GM19240 (cell line): ENCODE results near the gene RNASEH1.
"Not testable (repeated sequence)": the region's sequence is repeated elsewhere in the genome, so short reads cannot be mapped to it uniquely, and the experiment has no call there.

Experiments used
- DNase-seq: peaks from one replicate; pipeline ENCODE4 v3.0.0; 2011; ENCODE audit warnings: low spot score; ENCODE audit not compliant: insufficient read length

Gene RNASEH1

GRCh38 chr2:3594493-3595281, 36.6 kb upstream of the RNASEH1 start, which contains the start of gene COLEC11:
TSS of gene COLEC11 (plus strand) at chr2:3595112. CDS start at chr2:3604341, 9,229 bp downstream.
- DNase-seq: no peak

- DNase-seq: no peak
Observed at GRCh38 chr2:3589086-3589485, 31.0 kb upstream of the RNASEH1 start.

- no peak for DNase-seq
Observed at GRCh38 chr2:3588084-3588483, 30.0 kb upstream of the RNASEH1 start.

GRCh38 chr2:3587432-3587831, 29.3 kb upstream of the RNASEH1 start:
- DNase-seq: no peak

GRCh38 chr2:3587021-3587420, 28.9 kb upstream of the RNASEH1 start:
- no peak for DNase-seq

- no peak for DNase-seq
Observed at GRCh38 chr2:3586220-3586619, 28.1 kb upstream of the RNASEH1 start.

- no peak for DNase-seq
Observed at GRCh38 chr2:3585261-3586109, 27.4 kb upstream of the RNASEH1 start.

GRCh38 chr2:3584608-3585260, 26.6 kb upstream of the RNASEH1 start:
- DNase-seq: no peak

GRCh38 chr2:3584076-3584475, 25.9 kb upstream of the RNASEH1 start:
- no peak for DNase-seq

- DNase-seq: no peak
Observed at GRCh38 chr2:3581367-3582262, 23.5 kb upstream of the RNASEH1 start.

GRCh38 chr2:3580449-3580848, 22.3 kb upstream of the RNASEH1 start:
- DNase-seq: no peak

- DNase-seq: no peak
Observed at GRCh38 chr2:3578987-3579386, 20.9 kb upstream of the RNASEH1 start.

GRCh38 chr2:3576263-3576630, 18.1 kb upstream of the RNASEH1 start:
- DNase-seq: not testable (repeated sequence)

GRCh38 chr2:3575534-3576262, 17.6 kb upstream of the RNASEH1 start:
- DNase-seq: no peak

GRCh38 chr2:3574155-3574554, 16.0 kb upstream of the RNASEH1 start:
- no peak for DNase-seq

- DNase-seq: no peak
Observed at GRCh38 chr2:3572620-3573019, 14.5 kb upstream of the RNASEH1 start.

- DNase-seq: no peak
Observed at GRCh38 chr2:3571284-3571683, 13.2 kb upstream of the RNASEH1 start.

GRCh38 chr2:3569656-3570055, 11.5 kb upstream of the RNASEH1 start:
- DNase-seq: not testable (repeated sequence)

- DNase-seq: no peak
Observed at GRCh38 chr2:3566806-3567205, 8.7 kb upstream of the RNASEH1 start.

GRCh38 chr2:3565117-3565516, 7.0 kb upstream of the RNASEH1 start:
- no peak for DNase-seq
